Erythroblast (primary cell): ENCODE results near the gene RPS27.

Experiments
- GATA1 ChIP-seq: IDR thresholded peaks from 2 replicates; pipeline ENCODE4 v1.6.1; 2011; ENCODE audit warnings: low read depth, mild to moderate bottlenecking, control low read depth, low read length, moderate library complexity
- POLR2A ChIP-seq: IDR thresholded peaks from 2 replicates; pipeline ENCODE4 v1.6.1; 2011; ENCODE audit warnings: mild to moderate bottlenecking, low read length

GRCh38 chr1:153945131-153945794 lies 45.3 kb upstream of the RPS27 start:
- TF ChIP-seq POLR2A, result no peak
- no peak for TF ChIP-seq GATA1
